HG03575 (cell line): Measurements from ENCODE around the gene MDH2.
"Not testable (repeated sequence)": the region's sequence is repeated elsewhere in the genome, so short reads cannot be mapped to it uniquely, and the experiment has no call there.

ENCODE experiments used
- ATAC-seq: cut with Tn5 transposase; IDR thresholded peaks from one replicate; pipeline ENCODE4 v1.9.1; 2021; ENCODE audit not compliant: unreplicated experiment, insufficient number of reproducible peaks, low FRiP score; ENCODE audit errors: extremely low read depth

MDH2 gene

GRCh38 chr7:76047811-76048667, at the start of gene MDH2, which contains the start of gene STYXL1:
Gene MDH2, plus strand, starts transcription at chr7:76048106. Its CDS starts 55 bp downstream, at chr7:76048161.
Gene STYXL1, minus strand, starts transcription at chr7:76048000. Its CDS starts 17,477 bp downstream, at chr7:76030523.
- ATAC-seq = peak; percentile 70

GRCh38 chr7:76000566-76000965, 47.3 kb upstream of the MDH2 start:
- no peak for ATAC-seq

- no peak for ATAC-seq
These were observed 45.8 kb upstream of the MDH2 start for GRCh38 chr7:76002139-76002538.

GRCh38 chr7:76002822-76003221, 45.1 kb upstream of the MDH2 start:
- ATAC-seq = no peak

- no peak for ATAC-seq
These were observed 44.6 kb upstream of the MDH2 start for GRCh38 chr7:76003351-76003750.

GRCh38 chr7:76005004-76005403, 42.9 kb upstream of the MDH2 start:
- not testable (repeated sequence) for ATAC-seq

GRCh38 chr7:76008156-76008687, 39.7 kb upstream of the MDH2 start:
- no peak for ATAC-seq

- ATAC-seq = no peak
These were observed 38.0 kb upstream of the MDH2 start for GRCh38 chr7:76009672-76010600.

- no peak for ATAC-seq
These were observed 36.5 kb upstream of the MDH2 start for GRCh38 chr7:76011442-76011861.

- ATAC-seq = no peak
These were observed 31.5 kb upstream of the MDH2 start for GRCh38 chr7:76016191-76016947.

- not testable (repeated sequence) for ATAC-seq
These were observed 29.4 kb upstream of the MDH2 start for GRCh38 chr7:76018520-76018919.

- ATAC-seq = no peak
These were observed 27.7 kb upstream of the MDH2 start for GRCh38 chr7:76020031-76020714.

GRCh38 chr7:76022026-76022780, 25.7 kb upstream of the MDH2 start:
- ATAC-seq = no peak

- ATAC-seq = no peak
These were observed 24.9 kb upstream of the MDH2 start for GRCh38 chr7:76023002-76023401.

GRCh38 chr7:76029682-76030081, 18.2 kb upstream of the MDH2 start:
- not testable (repeated sequence) for ATAC-seq

GRCh38 chr7:76031964-76032363, 15.9 kb upstream of the MDH2 start:
- no peak for ATAC-seq

GRCh38 chr7:76037310-76037709, 10.6 kb upstream of the MDH2 start:
- ATAC-seq = no peak

GRCh38 chr7:76040126-76040525, 7.8 kb upstream of the MDH2 start:
- no peak for ATAC-seq
